HepG2 (cell line): Measurements from ENCODE around the gene FAM174C. TPM values are rescaled to one million over a fixed set of nuclear protein-coding genes. Genes with fewer than 3 reads are reported as not detected.
A peak's percentile ranks its signal among the peaks of the same experiment; 100 is the strongest.

Experiments
- KLF6 ChIP-seq: IDR thresholded peaks from 2 replicates; pipeline ENCODE4 v1.8.0; 2016; ENCODE audit warnings: missing biosample characterization, missing genetic modification reagents
- PHF5A ChIP-seq: IDR thresholded peaks from one replicate; pipeline ENCODE4 v1.6.1; 2018; ENCODE audit warnings: low read depth, missing genetic modification reagents; ENCODE audit not compliant: unreplicated experiment
- POLR2G ChIP-seq: fragments of 200-400 bp; formaldehyde crosslinking; IDR thresholded peaks from 2 replicates; pipeline ENCODE4 v1.6.1; 2018; ENCODE audit warnings: mild to moderate bottlenecking, low read depth, low read length, moderate library complexity
- RAD21 ChIP-seq: fragments of 450-650 bp; formaldehyde crosslinking; IDR thresholded peaks from 2 replicates; pipeline ENCODE4 v1.5.0; 2020; ENCODE audit warnings: mild to moderate bottlenecking
- REPIN1 ChIP-seq: sonication (generic); formaldehyde crosslinking; IDR thresholded peaks from 2 replicates; pipeline ENCODE4 v1.8.0; 2022; ENCODE audit warnings: missing genetic modification reagents, low read depth, mild to moderate bottlenecking, borderline replicate concordance
- RNF2 ChIP-seq: fragments of 450-650 bp; conservative IDR thresholded peaks from 2 replicates; pipeline ENCODE4 v1.6.1; 2016; ENCODE audit warnings: low read depth
- SAP130 ChIP-seq: IDR thresholded peaks from 2 replicates; pipeline ENCODE4 v1.6.1; 2016; ENCODE audit warnings: low read depth
- SETDB1 ChIP-seq: sonication (generic); formaldehyde crosslinking; IDR thresholded peaks from 2 replicates; pipeline ENCODE4 v1.5.1; 2020; ENCODE audit warnings: missing genetic modification reagents, mild to moderate bottlenecking, borderline replicate concordance
- SRSF1 ChIP-seq: fragments of 200-400 bp; formaldehyde crosslinking; optimal IDR thresholded peaks from 2 replicates; pipeline ENCODE3; 2017; ENCODE audit warnings: mild to moderate bottlenecking, low read depth, low read length, moderate library complexity
- SUZ12 ChIP-seq: fragments of 150-350 bp; IDR thresholded peaks from 2 replicates; pipeline ENCODE4 v1.6.1; 2014; ENCODE audit warnings: low read depth, low read length
- SYNCRIP ChIP-seq: fragments of 200-400 bp; formaldehyde crosslinking; IDR thresholded peaks from 2 replicates; pipeline ENCODE4 v1.6.1; 2018; ENCODE audit warnings: mild to moderate bottlenecking, low read depth, low read length; ENCODE audit not compliant: insufficient read depth
- ZC3H13 ChIP-seq: sonication (generic); formaldehyde crosslinking; IDR thresholded peaks from 2 replicates; pipeline ENCODE4 v1.8.1; 2023; ENCODE audit warnings: mild to moderate bottlenecking, missing genetic modification reagents, moderate library complexity
- ZKSCAN1 ChIP-seq: fragments of 150-350 bp; IDR thresholded peaks from 2 replicates; pipeline ENCODE4 v1.6.1; 2014; ENCODE audit warnings: low read length
- ZNF331 ChIP-seq: sonication (generic); formaldehyde crosslinking; IDR thresholded peaks from 2 replicates; pipeline ENCODE4 v1.4.0; 2020; ENCODE audit warnings: missing genetic modification reagents
- ZNF446 ChIP-seq: sonication (generic); formaldehyde crosslinking; IDR thresholded peaks from 2 replicates; pipeline ENCODE4 v1.5.0; 2020; ENCODE audit warnings: mild to moderate bottlenecking, missing genetic modification reagents
- polyA plus RNA-seq, 8 experiments: library from polyadenylated mRNA; depleted of rRNA in 3 of 8; stranded (reverse) in 7 of 8; unstranded in 1 of 8; fragments of >200 nt; fragmentation: Illumina TruSeq in 4 of 8; extraction: Trizol in 4 of 8; gene quantifications; 2 replicates each; pipeline versions ENCODE4 v1.2.1 to v1.2.3, GENCODE V29; 2011 to 2016; ENCODE audit warnings: low read depth in 4 of 8, missing spikeins in 1 of 8, mixed read lengths in 1 of 8; ENCODE audit not compliant: insufficient read depth in 1 of 8
- total RNA-seq, 5 experiments: library from RNA; depleted of rRNA; stranded (reverse); fragments of >200 nt; fragmentation: Illumina TruSeq; extraction: Trizol; gene quantifications; 2 replicates each; pipeline ENCODE4 v1.2.3, GENCODE V29; 2016; ENCODE audit warnings: low read depth in 1 of 5
- TF ChIP-seq, protein P1 (sequence below): sonication (generic); formaldehyde crosslinking; IDR thresholded peaks from 2 replicates; pipeline ENCODE4; 2020; ENCODE audit warnings: missing genetic modification reagents, mild to moderate bottlenecking, borderline replicate concordance
- TF ChIP-seq, protein P2 (sequence below): IDR thresholded peaks from 2 replicates; pipeline ENCODE4 v1.6.1; 2016; ENCODE audit warnings: missing compliant biosample characterization, missing genetic modification reagents, borderline replicate concordance
- TF ChIP-seq, protein P3 (sequence below): sonication (generic); formaldehyde crosslinking; IDR thresholded peaks from 2 replicates; pipeline ENCODE4 v1.4.0; 2020; ENCODE audit warnings: missing genetic modification reagents, borderline replicate concordance
- TF ChIP-seq, protein P4 (sequence below): sonication (generic); formaldehyde crosslinking; IDR thresholded peaks from 2 replicates; pipeline ENCODE4 v1.5.1; 2020; ENCODE audit warnings: missing genetic modification reagents, mild to moderate bottlenecking, borderline replicate concordance

FAM174C gene
- total and polyA plus RNA-seq, 2 of the 13 experiments (the other 11 are each of a cell fraction or from before 2014, with no cell fraction given): 19.5 to 31.3 TPM

DNA sequence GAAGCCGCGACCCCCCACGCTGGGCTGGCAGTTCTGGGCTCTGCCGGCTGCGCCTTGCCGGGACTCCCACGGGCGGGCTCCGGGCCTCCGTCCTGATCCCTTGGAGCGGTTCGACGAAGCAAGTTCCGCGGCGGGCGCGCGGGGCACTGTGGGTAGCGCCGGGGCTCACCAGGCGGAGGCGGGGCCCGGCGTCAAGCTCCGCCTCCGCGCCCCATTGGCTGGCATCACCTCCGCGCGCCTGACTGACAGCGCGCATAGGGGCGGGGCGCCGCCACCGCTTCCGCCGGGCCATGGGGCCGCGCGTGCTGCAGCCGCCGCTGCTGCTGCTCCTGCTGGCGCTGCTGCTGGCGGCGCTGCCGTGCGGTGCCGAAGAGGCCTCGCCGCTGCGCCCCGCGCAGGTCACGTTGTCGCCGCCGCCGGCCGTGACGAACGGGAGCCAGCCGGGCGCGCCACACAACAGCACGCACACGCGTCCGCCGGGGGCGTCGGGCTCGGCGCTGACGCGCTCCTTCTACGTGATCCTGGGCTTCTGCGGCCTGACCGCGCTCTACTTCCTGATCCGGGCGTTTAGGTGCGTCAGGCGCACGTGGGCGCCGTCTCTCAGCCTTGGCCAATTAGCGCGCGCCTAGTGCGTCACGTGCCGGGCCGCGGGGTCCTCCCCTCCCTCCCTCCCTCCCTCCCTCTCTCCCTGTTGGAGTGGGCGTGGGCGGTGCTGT is at the start of gene FAM174C (continued):
- TF ChIP-seq, protein P1, sequence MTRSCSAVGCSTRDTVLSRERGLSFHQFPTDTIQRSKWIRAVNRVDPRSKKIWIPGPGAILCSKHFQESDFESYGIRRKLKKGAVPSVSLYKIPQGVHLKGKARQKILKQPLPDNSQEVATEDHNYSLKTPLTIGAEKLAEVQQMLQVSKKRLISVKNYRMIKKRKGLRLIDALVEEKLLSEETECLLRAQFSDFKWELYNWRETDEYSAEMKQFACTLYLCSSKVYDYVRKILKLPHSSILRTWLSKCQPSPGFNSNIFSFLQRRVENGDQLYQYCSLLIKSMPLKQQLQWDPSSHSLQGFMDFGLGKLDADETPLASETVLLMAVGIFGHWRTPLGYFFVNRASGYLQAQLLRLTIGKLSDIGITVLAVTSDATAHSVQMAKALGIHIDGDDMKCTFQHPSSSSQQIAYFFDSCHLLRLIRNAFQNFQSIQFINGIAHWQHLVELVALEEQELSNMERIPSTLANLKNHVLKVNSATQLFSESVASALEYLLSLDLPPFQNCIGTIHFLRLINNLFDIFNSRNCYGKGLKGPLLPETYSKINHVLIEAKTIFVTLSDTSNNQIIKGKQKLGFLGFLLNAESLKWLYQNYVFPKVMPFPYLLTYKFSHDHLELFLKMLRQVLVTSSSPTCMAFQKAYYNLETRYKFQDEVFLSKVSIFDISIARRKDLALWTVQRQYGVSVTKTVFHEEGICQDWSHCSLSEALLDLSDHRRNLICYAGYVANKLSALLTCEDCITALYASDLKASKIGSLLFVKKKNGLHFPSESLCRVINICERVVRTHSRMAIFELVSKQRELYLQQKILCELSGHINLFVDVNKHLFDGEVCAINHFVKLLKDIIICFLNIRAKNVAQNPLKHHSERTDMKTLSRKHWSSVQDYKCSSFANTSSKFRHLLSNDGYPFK: no peak
- TF ChIP-seq SETDB1 (no peak), RAD21 (CRISPR knock-in tag) (peak; percentile 77; the same call in 1 of the 2 replicates), POLR2G (peak; percentile 84), ZNF331 (CRISPR knock-in tag) (peak; percentile 22; the same call in 1 of the 2 replicates), KLF6 (0 out of 2 replicates have a peak, but pooled peaks have one; percentile 46), RNF2 (peak; percentile 97), SAP130 (CRISPR knock-in tag) (peak; percentile 94), ZNF446 (no peak; the same call in 1 of the 2 replicates), REPIN1 (CRISPR knock-in tag) (peak; percentile 18; the same call in 1 of the 2 replicates), ZKSCAN1 (no peak), SYNCRIP (no peak), SRSF1 (peak; percentile 14), ZC3H13 (CRISPR knock-in tag) (peak; percentile 99), PHF5A (peak; percentile 72), SUZ12 (peak; percentile 52; the same call in 1 of the 2 replicates)
- TF ChIP-seq, protein P2, sequence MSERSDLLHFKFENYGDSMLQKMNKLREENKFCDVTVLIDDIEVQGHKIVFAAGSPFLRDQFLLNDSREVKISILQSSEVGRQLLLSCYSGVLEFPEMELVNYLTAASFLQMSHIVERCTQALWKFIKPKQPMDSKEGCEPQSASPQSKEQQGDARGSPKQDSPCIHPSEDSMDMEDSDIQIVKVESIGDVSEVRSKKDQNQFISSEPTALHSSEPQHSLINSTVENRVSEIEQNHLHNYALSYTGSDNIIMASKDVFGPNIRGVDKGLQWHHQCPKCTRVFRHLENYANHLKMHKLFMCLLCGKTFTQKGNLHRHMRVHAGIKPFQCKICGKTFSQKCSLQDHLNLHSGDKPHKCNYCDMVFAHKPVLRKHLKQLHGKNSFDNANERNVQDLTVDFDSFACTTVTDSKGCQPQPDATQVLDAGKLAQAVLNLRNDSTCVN: no peak
- TF ChIP-seq, protein P3, sequence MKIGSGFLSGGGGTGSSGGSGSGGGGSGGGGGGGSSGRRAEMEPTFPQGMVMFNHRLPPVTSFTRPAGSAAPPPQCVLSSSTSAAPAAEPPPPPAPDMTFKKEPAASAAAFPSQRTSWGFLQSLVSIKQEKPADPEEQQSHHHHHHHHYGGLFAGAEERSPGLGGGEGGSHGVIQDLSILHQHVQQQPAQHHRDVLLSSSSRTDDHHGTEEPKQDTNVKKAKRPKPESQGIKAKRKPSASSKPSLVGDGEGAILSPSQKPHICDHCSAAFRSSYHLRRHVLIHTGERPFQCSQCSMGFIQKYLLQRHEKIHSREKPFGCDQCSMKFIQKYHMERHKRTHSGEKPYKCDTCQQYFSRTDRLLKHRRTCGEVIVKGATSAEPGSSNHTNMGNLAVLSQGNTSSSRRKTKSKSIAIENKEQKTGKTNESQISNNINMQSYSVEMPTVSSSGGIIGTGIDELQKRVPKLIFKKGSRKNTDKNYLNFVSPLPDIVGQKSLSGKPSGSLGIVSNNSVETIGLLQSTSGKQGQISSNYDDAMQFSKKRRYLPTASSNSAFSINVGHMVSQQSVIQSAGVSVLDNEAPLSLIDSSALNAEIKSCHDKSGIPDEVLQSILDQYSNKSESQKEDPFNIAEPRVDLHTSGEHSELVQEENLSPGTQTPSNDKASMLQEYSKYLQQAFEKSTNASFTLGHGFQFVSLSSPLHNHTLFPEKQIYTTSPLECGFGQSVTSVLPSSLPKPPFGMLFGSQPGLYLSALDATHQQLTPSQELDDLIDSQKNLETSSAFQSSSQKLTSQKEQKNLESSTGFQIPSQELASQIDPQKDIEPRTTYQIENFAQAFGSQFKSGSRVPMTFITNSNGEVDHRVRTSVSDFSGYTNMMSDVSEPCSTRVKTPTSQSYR (CRISPR knock-in tag): peak; percentile 31
- TF ChIP-seq, protein P4, sequence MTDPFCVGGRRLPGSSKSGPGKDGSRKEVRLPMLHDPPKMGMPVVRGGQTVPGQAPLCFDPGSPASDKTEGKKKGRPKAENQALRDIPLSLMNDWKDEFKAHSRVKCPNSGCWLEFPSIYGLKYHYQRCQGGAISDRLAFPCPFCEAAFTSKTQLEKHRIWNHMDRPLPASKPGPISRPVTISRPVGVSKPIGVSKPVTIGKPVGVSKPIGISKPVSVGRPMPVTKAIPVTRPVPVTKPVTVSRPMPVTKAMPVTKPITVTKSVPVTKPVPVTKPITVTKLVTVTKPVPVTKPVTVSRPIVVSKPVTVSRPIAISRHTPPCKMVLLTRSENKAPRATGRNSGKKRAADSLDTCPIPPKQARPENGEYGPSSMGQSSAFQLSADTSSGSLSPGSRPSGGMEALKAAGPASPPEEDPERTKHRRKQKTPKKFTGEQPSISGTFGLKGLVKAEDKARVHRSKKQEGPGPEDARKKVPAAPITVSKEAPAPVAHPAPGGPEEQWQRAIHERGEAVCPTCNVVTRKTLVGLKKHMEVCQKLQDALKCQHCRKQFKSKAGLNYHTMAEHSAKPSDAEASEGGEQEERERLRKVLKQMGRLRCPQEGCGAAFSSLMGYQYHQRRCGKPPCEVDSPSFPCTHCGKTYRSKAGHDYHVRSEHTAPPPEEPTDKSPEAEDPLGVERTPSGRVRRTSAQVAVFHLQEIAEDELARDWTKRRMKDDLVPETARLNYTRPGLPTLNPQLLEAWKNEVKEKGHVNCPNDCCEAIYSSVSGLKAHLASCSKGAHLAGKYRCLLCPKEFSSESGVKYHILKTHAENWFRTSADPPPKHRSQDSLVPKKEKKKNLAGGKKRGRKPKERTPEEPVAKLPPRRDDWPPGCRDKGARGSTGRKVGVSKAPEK (CRISPR knock-in tag): no peak
